GM12878 (cell line): ENCODE data around the gene NAV1. TPM values are rescaled to one million over a fixed set of nuclear protein-coding genes. Genes with fewer than 3 reads are reported as not detected.

Experiments
- ATAC-seq: fragments of 200-7000 bp; cut with Tn5 transposase; 3 replicates; pipeline ENCODE4 v1.9.1; 2020; ENCODE audit warnings: mild to moderate bottlenecking, moderate library complexity
- BruUV-seq: library from RNA; stranded (reverse); fragments of 400-500 nt; replicated peaks from 2 replicates; lab custom pipeline; 2021; lab: Mats Ljungman, UMichigan
- CTCF ChIA-PET: fragments of 300-600 bp; sonication (Branson Sonifier 250); formaldehyde crosslinking; extraction: SDS; loops from one replicate; lab custom pipeline; 2021; ENCODE audit warnings: inconsistent platforms; lab: Yijun Ruan, JAX
- POLR2A ChIA-PET: fragments of 350-600 bp; formaldehyde crosslinking; extraction: SDS; loops from one replicate; lab custom pipeline; 2021; ENCODE audit warnings: inconsistent platforms; lab: Charles Lee
- RAD21 ChIA-PET: fragments of 300-600 bp; sonication (Branson Sonifier 250); formaldehyde crosslinking; loops from one replicate; lab custom pipeline; 2023; ENCODE audit warnings: antibody characterized with exemption; ENCODE audit not compliant: unreplicated experiment; lab: Charles Lee
- SMC1A ChIA-PET: fragments of 300-600 bp; sonication (Branson Sonifier 250); formaldehyde crosslinking; loops from one replicate; lab custom pipeline; 2023; ENCODE audit not compliant: unreplicated experiment, uncharacterized antibody; lab: Charles Lee
- DNase-seq: peaks from one replicate; pipeline ENCODE4 v3.0.0-alpha.2; 2011; ENCODE audit warnings: low read depth, low spot score
- FAIRE-seq: peaks from 3 replicates; lab custom pipeline; 2011; peaks lifted over from hg19 to GRCh38; lab: Jason Lieb, UNC
- H2AFZ ChIP-seq: 2 replicates; pipeline ENCODE4 v1.6.0; 2011; ENCODE audit warnings: low read depth, low read length, control low read depth; ENCODE audit not compliant: control insufficient read depth
- H3K27ac ChIP-seq: 2 replicates; pipeline ENCODE4 v1.5.1; 2011; ENCODE audit warnings: control low read depth; ENCODE audit not compliant: control insufficient read depth, insufficient read depth
- H3K27me3 ChIP-seq, 2 experiments: replicated peaks in 1 of 2; 2 replicates each; pipeline versions ENCODE4 v1.6.0 to v1.6.1; 2011; ENCODE audit warnings: low read length in 1 of 2; ENCODE audit not compliant: control insufficient read depth in 2 of 2, insufficient read depth in 2 of 2
- H3K36me3 ChIP-seq, 2 experiments: 2 replicates each; pipeline ENCODE4 v1.5.1; 2011; ENCODE audit warnings: low read length in 1 of 2; ENCODE audit not compliant: control insufficient read depth in 2 of 2, insufficient read depth in 2 of 2
- H3K4me1 ChIP-seq: 2 replicates; pipeline ENCODE4 v1.6.1; 2011; ENCODE audit warnings: mild to moderate bottlenecking, low read length, moderate library complexity, mixed read lengths; ENCODE audit not compliant: control insufficient read depth, insufficient read depth
- H3K4me2 ChIP-seq: 2 replicates; pipeline ENCODE4 v1.6.0; 2011; ENCODE audit warnings: control low read depth; ENCODE audit not compliant: control insufficient read depth, insufficient read depth
- H3K4me3 ChIP-seq: fragments of 200-600 bp; sonication (generic); 2 replicates; pipeline ENCODE4 v1.5.1; 2016
- H3K79me2 ChIP-seq: 2 replicates; pipeline ENCODE4 v1.6.0; 2011; ENCODE audit warnings: low read length; ENCODE audit not compliant: control insufficient read depth, insufficient read depth
- H3K9ac ChIP-seq: 2 replicates; pipeline ENCODE4 v1.8.0; 2011; ENCODE audit warnings: low read length, control low read depth, mixed read lengths; ENCODE audit not compliant: control insufficient read depth, insufficient read depth
- H3K9me3 ChIP-seq: replicated peaks from 3 replicates; pipeline ENCODE4 v1.5.1; 2011; ENCODE audit warnings: mild to moderate bottlenecking, low read length; ENCODE audit not compliant: control insufficient read depth, insufficient read depth
- H4K20me1 ChIP-seq: 2 replicates; pipeline ENCODE4 v1.6.0; 2011; ENCODE audit not compliant: control insufficient read depth, insufficient read depth
- CBX3 ChIP-seq: fragments of 200-600 bp; sonication (generic); IDR thresholded peaks from 2 replicates; pipeline ENCODE4 v1.6.1; 2016; ENCODE audit warnings: low read depth, borderline replicate concordance
- CBX5 ChIP-seq: sonication (generic); IDR thresholded peaks from 2 replicates; pipeline ENCODE4 v1.6.1; 2016; ENCODE audit warnings: low read depth, moderate library complexity, mild to moderate bottlenecking, inconsistent platforms
- CHD2 ChIP-seq: IDR thresholded peaks from 2 replicates; pipeline ENCODE4 v1.6.1; 2011; ENCODE audit warnings: low read depth, low read length, improper control_type of control experiment, borderline replicate concordance
- JUNB ChIP-seq: IDR thresholded peaks from 2 replicates; pipeline ENCODE4 v1.6.1; 2016; ENCODE audit warnings: antibody characterized with exemption, mild to moderate bottlenecking
- NFYA ChIP-seq: IDR thresholded peaks from 2 replicates; pipeline ENCODE4 v1.6.1; 2011; ENCODE audit warnings: low read depth, mild to moderate bottlenecking, low read length, improper control_type of control experiment, borderline replicate concordance
- RAD51 ChIP-seq: fragments of 450-650 bp; IDR thresholded peaks from 2 replicates; pipeline ENCODE4 v1.6.1; 2016; ENCODE audit warnings: moderate library complexity, mild to moderate bottlenecking, inconsistent platforms
- SIX5 ChIP-seq: IDR thresholded peaks from 2 replicates; pipeline ENCODE4 v1.6.1; 2011; ENCODE audit warnings: mild to moderate bottlenecking, low read depth, low read length, moderate library complexity; ENCODE audit not compliant: severe bottlenecking
- SUZ12 ChIP-seq: fragments of 200-600 bp; sonication (generic); IDR thresholded peaks from one replicate; pipeline ENCODE4 v1.6.1; 2018; ENCODE audit warnings: antibody characterized with exemption, mild to moderate bottlenecking; ENCODE audit not compliant: unreplicated experiment
- WRNIP1 ChIP-seq: IDR thresholded peaks from 2 replicates; pipeline ENCODE4 v1.6.1; 2011; ENCODE audit warnings: low read depth, low read length, improper control_type of control experiment, borderline replicate concordance
- WGBS: methylation state at CpG from one replicate; pipeline ENCODE4 v1.1.6; 2016; ENCODE audit warnings: low lambda C conversion rate; ENCODE audit not compliant: insufficient replicate concordance, insufficient coverage; ENCODE audit errors: missing lambda C conversion rate; 5-methylcytosine and 5-hydroxymethylcytosine counted together
- in situ Hi-C: fragments of 300-500 bp; cut with MboI; formaldehyde crosslinking; loops from 9 replicates; pipeline ENCODE4 v1.14.3; 2018; ENCODE audit warnings: mixed read lengths
- intact Hi-C: fragments of 100-400 bp; cut with micrococcal nuclease; formaldehyde crosslinking; loops from one replicate; pipeline ENCODE4 v1.14.2; 2022; ENCODE audit not compliant: unreplicated experiment
- polyA plus RNA-seq, 11 experiments: library from polyadenylated mRNA; depleted of rRNA in 4 of 11; unstranded in 6 of 11; stranded (reverse) in 5 of 11; fragments of >200 nt; fragmentation: Nextera tagmentation in 4 of 11; fragmentation: Illumina TruSeq in 1 of 11; extraction: Ambion mirVana in 4 of 11; extraction: Trizol in 1 of 11; gene quantifications; 1 replicate in 1 of 11; 2 replicates in 10 of 11; pipeline versions ENCODE4 v1.2.1 to v1.2.3, GENCODE V29; 2011 to 2016; ENCODE audit warnings: inconsistent platforms in 2 of 11, missing spikeins in 2 of 11, low read depth in 1 of 11
- total RNA-seq, 4 experiments: library from RNA; depleted of rRNA in 3 of 4; stranded (reverse); fragments of >200 nt in 3 of 4; fragmentation: Illumina TruSeq in 1 of 4; extraction: Trizol in 1 of 4; gene quantifications; 2 replicates each; pipeline versions ENCODE4 v1.2.1 to v1.2.3, GENCODE V29; 2013 to 2021
- TF ChIP-seq, protein P1 (sequence below): IDR thresholded peaks from 2 replicates; pipeline ENCODE4 v1.6.1; 2011; ENCODE audit warnings: low read depth, low read length, improper control_type of control experiment, borderline replicate concordance
- TF ChIP-seq, protein P2 (sequence below): IDR thresholded peaks from 2 replicates; pipeline ENCODE4 v1.6.1; 2011; ENCODE audit warnings: borderline replicate concordance, low read depth, mild to moderate bottlenecking, moderate library complexity, low read length; ENCODE audit not compliant: insufficient read depth, poor library complexity, severe bottlenecking
- TF ChIP-seq, protein P3 (sequence below): fragments of 450-650 bp; IDR thresholded peaks from 2 replicates; pipeline ENCODE4 v1.6.1; 2016; ENCODE audit warnings: mild to moderate bottlenecking
- TF ChIP-seq, protein P4 (sequence below): fragments of 450-650 bp; IDR thresholded peaks from 2 replicates; pipeline ENCODE4 v1.6.1; 2017; ENCODE audit warnings: mild to moderate bottlenecking, low read depth, inconsistent platforms; ENCODE audit not compliant: poor library complexity, severe bottlenecking

NAV1 gene
- total and polyA plus RNA-seq, 10 of the 15 experiments (the other 5 are each of a cell fraction or from before 2014, with no cell fraction given): 0.04 to 1.3 (median 0.36) TPM

DNA sequence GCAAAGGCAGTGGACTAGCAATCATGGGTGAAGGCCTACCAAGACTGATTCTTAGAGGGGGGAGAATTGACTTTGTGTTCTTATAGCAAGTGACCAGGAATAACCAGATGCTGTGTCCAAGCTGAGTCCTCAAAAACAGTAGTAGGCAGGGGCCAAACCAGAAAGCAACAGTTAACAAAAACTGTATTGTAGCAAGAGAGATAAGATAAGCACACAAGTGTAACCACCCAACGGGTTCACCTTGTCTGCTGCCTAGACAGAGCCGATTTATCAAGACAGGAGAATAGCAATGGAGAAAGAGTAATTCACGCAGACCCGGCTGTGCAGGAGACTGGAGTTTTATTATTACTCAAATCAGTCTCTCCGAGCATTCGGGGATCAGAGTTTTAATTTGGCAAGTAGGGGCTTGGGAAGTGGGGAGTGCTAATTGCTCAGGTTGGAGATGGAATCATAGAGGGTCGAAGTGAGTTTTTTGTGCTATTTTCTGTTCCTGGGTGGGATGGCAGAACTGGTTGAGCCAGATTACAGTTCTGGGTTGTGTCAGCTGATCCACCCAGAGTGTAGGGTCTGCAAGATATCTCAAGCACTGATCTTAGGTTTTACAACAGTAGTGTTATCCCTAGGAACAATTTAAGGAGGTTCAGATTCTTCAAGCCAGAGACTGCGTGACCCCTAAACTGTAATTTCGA, 23.7 kb upstream of the NAV1 start:
- Histone ChIP-seq H3K27ac (no peak overlapping the region), H3K27me3 (no peaks in the 10 kb centered on the region), H3K4me1 (peaks cover 28% of the 10 kb centered on the region), H3K4me3 (no peak overlapping the region), H3K9ac (no peak overlapping the region), H3K9me3 (no peaks in the 10 kb centered on the region), H2AFZ (no peak overlapping the region), H4K20me1 (peaks cover 3% of the 10 kb centered on the region; the same call in 1 of the 2 replicates), H3K36me3 (no peaks in the 10 kb centered on the region), H3K4me2 (no peak overlapping the region), H3K79me2 (no peaks in the 10 kb centered on the region)
- no peak for DNase-seq
- SMC1A ChIA-PET: interaction anchor here (1.0 to 18.7 kb wide), 6 partner anchors 14 to 110 kb away, joined by 4 to 514 read pairs (median 30); no protein-coding TSS in a partner anchor
- WGBS: 72% methylated on average over 9 of the region's 9 CpGs
- CTCF ChIA-PET: interaction anchor here (0.9 to 11.2 kb wide), 8 partner anchors 12 to 188 kb away, joined by 3 to 814 read pairs (median 28); no protein-coding TSS in a partner anchor
- in situ Hi-C loops (no loop called here), intact Hi-C loops (loop anchor here (10.0 kb wide), 1 partner anchor 260 kb away; no protein-coding TSS in a partner anchor)
- RAD21 ChIA-PET: interaction anchor here (0.7 to 7.9 kb wide), 4 partner anchors 34 to 278 kb away, joined by 3 to 146 read pairs (median 14); no protein-coding TSS in a partner anchor
- POLR2A ChIA-PET: no interaction called here
- TF ChIP-seq JUNB: no peak
- TF ChIP-seq NFYA: no peak
- TF ChIP-seq, protein P1, sequence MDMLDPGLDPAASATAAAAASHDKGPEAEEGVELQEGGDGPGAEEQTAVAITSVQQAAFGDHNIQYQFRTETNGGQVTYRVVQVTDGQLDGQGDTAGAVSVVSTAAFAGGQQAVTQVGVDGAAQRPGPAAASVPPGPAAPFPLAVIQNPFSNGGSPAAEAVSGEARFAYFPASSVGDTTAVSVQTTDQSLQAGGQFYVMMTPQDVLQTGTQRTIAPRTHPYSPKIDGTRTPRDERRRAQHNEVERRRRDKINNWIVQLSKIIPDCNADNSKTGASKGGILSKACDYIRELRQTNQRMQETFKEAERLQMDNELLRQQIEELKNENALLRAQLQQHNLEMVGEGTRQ: no peak
- TF ChIP-seq SUZ12: no peak
- no peak for TF ChIP-seq SIX5
- no peak for TF ChIP-seq WRNIP1
- TF ChIP-seq RAD51: no peak
- no peak for TF ChIP-seq CBX5
- no peak for TF ChIP-seq CBX3
- TF ChIP-seq CHD2: no peak
- TF ChIP-seq, protein P2, sequence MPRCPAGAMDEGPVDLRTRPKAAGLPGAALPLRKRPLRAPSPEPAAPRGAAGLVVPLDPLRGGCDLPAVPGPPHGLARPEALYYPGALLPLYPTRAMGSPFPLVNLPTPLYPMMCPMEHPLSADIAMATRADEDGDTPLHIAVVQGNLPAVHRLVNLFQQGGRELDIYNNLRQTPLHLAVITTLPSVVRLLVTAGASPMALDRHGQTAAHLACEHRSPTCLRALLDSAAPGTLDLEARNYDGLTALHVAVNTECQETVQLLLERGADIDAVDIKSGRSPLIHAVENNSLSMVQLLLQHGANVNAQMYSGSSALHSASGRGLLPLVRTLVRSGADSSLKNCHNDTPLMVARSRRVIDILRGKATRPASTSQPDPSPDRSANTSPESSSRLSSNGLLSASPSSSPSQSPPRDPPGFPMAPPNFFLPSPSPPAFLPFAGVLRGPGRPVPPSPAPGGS: no peak
- TF ChIP-seq, protein P3, sequence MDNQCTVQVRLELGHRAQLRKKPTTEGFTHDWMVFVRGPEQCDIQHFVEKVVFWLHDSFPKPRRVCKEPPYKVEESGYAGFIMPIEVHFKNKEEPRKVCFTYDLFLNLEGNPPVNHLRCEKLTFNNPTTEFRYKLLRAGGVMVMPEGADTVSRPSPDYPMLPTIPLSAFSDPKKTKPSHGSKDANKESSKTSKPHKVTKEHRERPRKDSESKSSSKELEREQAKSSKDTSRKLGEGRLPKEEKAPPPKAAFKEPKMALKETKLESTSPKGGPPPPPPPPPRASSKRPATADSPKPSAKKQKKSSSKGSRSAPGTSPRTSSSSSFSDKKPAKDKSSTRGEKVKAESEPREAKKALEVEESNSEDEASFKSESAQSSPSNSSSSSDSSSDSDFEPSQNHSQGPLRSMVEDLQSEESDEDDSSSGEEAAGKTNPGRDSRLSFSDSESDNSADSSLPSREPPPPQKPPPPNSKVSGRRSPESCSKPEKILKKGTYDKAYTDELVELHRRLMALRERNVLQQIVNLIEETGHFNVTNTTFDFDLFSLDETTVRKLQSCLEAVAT: no peak
- TF ChIP-seq, protein P4, sequence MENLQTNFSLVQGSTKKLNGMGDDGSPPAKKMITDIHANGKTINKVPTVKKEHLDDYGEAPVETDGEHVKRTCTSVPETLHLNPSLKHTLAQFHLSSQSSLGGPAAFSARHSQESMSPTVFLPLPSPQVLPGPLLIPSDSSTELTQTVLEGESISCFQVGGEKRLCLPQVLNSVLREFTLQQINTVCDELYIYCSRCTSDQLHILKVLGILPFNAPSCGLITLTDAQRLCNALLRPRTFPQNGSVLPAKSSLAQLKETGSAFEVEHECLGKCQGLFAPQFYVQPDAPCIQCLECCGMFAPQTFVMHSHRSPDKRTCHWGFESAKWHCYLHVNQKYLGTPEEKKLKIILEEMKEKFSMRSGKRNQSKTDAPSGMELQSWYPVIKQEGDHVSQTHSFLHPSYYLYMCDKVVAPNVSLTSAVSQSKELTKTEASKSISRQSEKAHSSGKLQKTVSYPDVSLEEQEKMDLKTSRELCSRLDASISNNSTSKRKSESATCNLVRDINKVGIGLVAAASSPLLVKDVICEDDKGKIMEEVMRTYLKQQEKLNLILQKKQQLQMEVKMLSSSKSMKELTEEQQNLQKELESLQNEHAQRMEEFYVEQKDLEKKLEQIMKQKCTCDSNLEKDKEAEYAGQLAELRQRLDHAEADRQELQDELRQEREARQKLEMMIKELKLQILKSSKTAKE: no peak
- ATAC-seq: no peak
- no TSS peak for BruUV-seq
- FAIRE-seq: no peak
